GM18520 (cell line): ENCODE measurements around the gene LINGO1.

Experiments used
- ATAC-seq: cut with Tn5 transposase; IDR thresholded peaks from one replicate; pipeline ENCODE4 v1.9.1; 2021; ENCODE audit not compliant: unreplicated experiment

The LINGO1 gene

GRCh38 chr15:77596821-77597803 is 35.6 kb downstream of the LINGO1 start:
- no peak for ATAC-seq

- no peak for ATAC-seq
Observed at GRCh38 chr15:77595231-77595630, 37.5 kb downstream of the LINGO1 start.

GRCh38 chr15:77592758-77593157 is 40.0 kb downstream of the LINGO1 start:
- no peak for ATAC-seq

GRCh38 chr15:77591968-77592613 is 40.6 kb downstream of the LINGO1 start:
- ATAC-seq = no peak

GRCh38 chr15:77589839-77590238 is 42.9 kb downstream of the LINGO1 start:
- ATAC-seq = no peak

GRCh38 chr15:77588126-77588525 is 44.6 kb downstream of the LINGO1 start:
- ATAC-seq = no peak

- no peak for ATAC-seq
Observed at GRCh38 chr15:77584691-77585090, 48.0 kb downstream of the LINGO1 start.

- ATAC-seq = no peak
Observed at GRCh38 chr15:77584201-77584600, 48.5 kb downstream of the LINGO1 start.

- ATAC-seq = no peak
Observed at GRCh38 chr15:77582763-77583162, 49.9 kb downstream of the LINGO1 start.

GRCh38 chr15:77581896-77582569 is 50.7 kb downstream of the LINGO1 start:
- ATAC-seq = no peak

GRCh38 chr15:77580996-77581682 is 51.6 kb downstream of the LINGO1 start:
- ATAC-seq = no peak

GRCh38 chr15:77579498-77580188 is 53.1 kb downstream of the LINGO1 start:
- ATAC-seq = no peak

GRCh38 chr15:77578641-77579372 is 53.9 kb downstream of the LINGO1 start:
- ATAC-seq = no peak

- no peak for ATAC-seq
Observed at GRCh38 chr15:77577366-77577950, 55.3 kb downstream of the LINGO1 start.

GRCh38 chr15:77576538-77576937 is 56.2 kb downstream of the LINGO1 start:
- ATAC-seq = no peak

GRCh38 chr15:77575203-77575934 is 57.3 kb downstream of the LINGO1 start:
- ATAC-seq = no peak

- ATAC-seq = no peak
Observed at GRCh38 chr15:77574521-77575202, 58.0 kb downstream of the LINGO1 start.

- no peak for ATAC-seq
Observed at GRCh38 chr15:77573802-77574201, 58.9 kb downstream of the LINGO1 start.
